Effector CD8-positive, alpha-beta T cell (primary cell): Measurements from ENCODE around the gene ATP2C2.
"Not testable (repeated sequence)": the region's sequence is repeated elsewhere in the genome, so short reads cannot be mapped to it uniquely, and the experiment has no call there.

Experiments used
- DNase-seq: peaks from one replicate; lab custom pipeline; 2025; lab: John Stamatoyannopoulos, UW

The ATP2C2 gene

DNA sequence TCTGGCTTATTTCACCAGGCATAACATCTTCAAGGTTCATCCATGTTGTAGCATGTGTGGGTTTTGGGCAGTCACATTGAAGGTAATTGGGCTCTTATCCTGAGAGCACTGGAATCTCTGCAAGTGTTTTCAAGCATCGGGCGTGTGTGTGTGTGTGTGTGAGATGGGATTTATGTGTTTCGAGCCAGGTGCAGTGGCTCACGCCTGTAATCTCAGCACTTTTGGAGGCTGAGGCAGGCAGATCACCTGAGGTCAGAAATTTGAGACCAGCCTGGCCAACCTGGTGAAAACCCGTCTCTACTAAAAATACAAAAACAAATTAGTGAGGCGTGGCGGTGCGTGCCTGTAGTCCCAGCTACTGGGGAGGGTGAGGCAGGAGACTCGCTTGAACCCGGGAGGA lies 27.7 kb downstream of the ATP2C2 start:
- not testable (repeated sequence) for DNase-seq

DNA sequence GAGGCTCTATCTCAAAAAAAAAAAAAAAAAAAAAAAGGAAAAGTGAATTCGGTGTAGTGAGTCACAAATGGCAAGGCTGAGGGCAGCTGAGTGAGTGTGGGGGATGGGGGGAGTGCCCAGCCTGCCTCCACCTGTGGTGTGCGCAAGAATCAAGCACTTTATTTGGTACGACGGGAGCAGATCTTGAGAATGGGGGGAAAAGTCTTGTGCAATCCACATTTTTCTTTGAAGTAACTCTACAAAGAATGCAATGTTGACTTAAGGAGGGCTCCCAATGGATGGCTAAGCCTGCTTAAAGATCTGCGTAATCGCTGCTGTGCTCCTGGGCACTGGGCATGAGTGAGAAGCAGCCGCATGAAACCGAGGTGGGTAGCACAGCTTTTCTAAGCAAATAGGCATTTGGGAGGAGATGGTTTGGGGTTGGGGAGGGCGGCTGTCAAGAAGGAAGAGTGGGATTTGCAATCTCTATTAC lies 28.2 kb downstream of the ATP2C2 start:
- DNase-seq = no peak

DNA sequence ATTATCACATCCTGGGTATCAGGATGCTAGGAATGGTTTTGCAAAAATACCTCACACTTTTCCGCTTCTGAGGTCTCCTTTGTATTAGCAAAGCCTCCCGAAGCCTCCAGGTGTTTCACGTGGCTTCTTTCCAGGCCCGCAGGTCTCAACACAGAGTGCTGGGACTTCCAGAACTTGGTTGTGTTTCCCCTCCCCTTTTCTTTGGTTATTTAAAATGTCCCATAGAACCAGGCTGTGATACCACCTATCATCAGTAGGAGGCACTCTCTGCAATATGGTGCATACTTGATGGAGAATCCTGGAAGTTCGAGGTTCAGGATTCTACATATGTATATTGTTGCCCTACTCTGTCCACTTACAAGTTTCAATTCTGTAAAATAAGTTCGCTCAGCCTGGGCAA lies 28.8 kb downstream of the ATP2C2 start:
- DNase-seq = no peak

DNA sequence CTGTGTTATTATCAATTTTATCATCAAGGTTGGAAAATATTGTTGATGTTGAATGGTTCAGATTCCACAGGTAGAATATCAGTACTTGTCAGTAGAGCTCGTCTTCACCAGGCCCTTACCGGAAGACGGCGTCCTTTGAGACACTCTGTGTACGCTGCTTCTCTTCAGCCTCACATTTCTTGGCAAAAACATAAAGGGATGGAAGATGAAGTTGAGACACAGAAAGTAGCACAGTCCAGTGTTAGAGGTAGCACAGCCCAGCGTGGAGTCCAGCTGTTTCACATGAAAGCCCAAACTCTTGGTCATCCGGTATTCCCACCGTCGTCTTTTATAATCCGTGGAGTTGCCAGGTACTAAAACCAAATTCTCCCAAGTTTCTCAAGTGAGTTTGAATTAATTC lies 30.4 kb downstream of the ATP2C2 start:
- DNase-seq = no peak

DNA sequence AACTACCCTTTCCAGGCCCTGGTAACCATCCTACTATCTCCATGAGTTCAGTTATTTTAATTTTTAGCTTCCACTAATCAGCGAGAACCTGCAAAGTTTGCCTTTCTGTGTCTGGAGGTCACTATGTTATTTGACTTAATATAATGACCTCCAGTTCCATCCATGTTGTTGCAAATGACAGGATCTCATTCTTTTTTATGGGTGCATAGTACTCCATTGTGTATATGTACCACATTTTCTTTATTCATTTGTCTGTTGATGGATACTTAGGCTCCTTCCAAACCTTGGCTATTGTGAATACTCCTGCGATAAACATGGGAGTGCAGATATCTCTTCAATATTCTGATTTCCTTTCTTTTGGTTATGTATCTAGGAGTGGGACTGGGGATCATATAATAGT lies 31.6 kb downstream of the ATP2C2 start:
- not testable (repeated sequence) for DNase-seq

DNA sequence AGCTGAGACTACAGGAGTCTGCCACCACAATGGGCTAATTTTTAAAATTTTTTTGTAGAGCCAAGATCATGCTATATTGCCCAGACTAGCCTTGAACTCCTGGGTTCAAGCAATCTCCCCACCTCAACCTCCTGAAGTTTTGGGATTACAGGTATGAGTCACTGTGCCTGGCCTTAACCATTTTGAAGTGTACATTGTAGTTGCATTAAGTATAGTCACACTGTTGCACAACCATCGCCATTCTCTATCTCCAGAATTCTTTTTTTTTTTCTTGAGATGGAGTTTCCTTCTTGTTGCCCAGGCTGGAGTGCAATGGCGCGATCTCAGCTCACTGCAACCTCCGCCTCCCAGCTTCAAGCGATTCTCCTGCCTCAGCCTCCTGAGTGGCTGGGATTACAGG lies 35.1 kb downstream of the ATP2C2 start:
- not testable (repeated sequence) for DNase-seq

DNA sequence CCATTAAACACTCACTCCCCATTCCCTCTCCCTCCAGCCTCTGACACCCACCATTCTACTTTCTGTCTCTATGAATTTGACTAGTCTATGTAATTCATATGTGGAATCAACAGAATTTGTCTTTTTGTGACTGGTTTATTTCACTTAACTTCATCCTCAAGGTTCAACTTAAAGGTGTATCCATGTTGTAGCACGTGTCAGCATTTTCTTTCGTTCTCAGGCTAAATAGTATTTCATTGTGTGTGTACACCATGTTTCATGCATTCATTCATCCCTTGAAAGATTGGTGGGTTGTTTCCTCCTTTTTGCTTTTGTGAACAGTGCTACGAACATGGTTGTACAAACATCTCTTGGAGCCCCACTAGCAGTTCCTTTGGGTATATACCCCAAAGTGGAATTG lies 36.0 kb downstream of the ATP2C2 start:
- no peak for DNase-seq

DNA sequence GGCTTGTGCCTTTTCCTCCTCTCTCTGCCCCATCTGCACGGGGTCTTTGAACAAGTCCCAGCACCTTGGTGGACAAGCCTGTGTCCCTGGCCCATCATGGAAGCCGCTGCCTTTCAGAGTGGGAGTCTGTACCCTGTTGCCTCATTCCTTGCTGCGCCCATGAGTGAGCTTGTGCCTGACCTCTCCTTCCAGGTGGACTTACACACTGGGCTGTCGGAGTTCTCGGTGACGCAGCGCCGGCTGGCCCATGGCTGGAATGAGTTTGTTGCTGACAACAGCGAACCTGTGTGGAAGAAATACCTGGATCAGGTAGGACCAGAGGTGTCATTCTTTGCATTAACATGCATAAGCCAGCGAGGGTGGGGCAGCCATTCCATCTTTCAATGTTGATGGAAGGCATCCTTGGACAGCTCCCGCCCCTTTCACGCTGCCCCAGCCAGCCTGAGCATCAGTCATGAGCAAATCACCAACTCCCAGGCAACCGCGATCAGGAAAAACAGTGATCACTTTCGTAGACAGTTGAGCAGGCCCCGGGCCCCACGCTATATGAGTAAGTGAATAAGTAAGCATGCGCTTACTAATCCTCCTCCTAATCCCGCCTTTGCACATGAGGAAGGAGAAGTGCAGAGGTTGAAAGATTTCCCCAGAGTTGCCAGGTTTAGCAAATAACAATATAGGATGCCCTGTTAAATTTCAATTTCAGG lies 36.8 kb downstream of the ATP2C2 start:
- no peak for DNase-seq

DNA sequence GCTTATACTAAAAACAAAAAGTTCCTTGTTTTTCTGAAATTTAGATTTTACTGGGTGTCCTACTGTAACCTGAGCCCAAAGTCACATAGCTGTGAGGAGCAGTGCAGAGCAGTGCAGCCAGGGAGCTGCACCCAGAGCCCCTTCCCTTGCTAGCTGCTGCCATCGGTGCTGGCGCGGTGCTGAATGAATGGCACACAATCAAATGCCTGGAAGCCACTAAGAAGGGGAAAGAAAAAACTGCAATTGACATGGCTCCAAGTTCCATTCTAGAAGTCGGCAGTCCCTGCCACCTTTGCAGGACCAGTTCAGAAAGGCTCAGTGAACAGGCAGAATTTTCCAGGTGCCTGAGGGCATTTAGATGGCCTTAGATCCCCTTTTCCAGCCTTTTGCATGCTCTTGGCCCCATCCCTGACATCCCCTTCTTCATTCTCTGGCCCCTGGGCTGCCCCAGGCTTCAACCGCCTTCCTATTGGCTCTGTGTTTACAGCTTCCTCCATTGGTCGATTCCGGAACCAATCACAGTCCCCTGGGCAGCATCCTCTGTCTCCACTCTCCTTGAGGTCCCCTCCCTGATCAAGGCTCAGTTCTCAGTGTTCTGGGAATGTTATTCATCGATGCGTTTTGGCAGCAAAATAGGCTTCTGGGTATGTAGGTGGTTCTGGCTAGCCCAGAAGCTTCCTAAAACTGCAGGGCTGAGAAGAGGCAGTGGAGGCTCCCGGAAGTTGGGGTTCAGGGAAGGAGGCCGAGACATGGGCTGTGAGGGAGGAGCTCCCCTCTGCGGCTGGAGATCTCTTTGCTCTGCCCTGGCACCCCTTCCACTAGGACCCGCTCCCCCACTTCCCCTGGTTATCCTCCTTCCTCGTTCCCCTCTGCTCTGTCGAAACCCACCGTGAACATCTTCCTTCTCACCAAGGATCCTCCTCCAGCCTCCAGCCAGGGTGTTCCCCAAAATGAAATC lies 37.9 kb downstream of the ATP2C2 start:
- no peak for DNase-seq

DNA sequence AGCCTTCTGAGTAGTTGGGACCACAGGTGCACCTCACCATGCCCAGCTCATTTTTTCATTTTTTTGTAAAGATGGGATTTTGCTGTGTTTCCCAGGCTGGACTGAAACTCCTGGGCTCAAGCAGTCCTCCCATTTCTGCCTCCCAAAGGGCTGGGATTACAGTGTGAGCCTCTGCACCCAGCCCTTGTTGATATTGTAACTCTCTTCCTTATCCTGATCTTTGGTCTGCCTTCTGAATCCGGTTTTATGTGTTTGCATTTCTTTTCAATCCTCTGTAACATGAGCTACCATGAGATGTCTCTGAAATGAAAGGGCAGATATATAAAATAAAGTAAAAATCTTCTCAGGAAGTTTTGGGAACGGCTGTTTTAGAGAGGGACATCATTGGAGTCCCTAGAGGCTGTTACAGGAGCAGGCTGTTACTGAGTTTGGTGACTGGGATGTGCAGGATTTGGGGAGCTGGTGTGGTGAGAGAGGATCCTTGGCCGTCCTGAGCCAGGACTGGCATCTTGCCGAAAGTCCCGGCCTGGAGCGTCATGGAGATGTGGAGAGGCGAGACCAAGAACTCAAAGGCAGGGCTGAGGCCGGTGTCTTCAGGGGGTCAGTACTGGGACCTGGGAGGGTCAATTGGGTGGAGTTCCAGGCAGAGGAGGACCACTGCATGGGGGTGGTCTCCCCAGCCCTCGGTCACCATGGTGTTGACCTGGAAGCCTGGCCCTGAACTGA lies 39.4 kb downstream of the ATP2C2 start:
- no peak for DNase-seq

DNA sequence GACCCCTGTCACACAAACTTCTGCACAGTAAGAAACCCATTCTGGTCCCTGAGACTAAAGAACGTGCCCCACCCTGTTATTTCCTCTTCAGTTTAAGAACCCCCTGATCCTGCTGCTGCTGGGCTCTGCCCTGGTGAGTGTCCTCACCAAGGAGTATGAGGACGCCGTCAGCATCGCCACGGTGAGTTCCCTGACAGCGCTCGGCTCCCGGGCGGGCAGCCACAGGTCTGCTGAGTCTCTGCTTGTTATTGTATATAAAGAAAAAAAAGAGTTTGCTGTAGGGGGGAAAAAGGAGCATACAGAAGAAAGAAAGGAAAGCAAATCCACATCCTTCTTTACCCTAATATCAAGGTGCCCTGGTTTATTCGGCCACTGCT lies 40.0 kb downstream of the ATP2C2 start:
- no peak for DNase-seq

DNA sequence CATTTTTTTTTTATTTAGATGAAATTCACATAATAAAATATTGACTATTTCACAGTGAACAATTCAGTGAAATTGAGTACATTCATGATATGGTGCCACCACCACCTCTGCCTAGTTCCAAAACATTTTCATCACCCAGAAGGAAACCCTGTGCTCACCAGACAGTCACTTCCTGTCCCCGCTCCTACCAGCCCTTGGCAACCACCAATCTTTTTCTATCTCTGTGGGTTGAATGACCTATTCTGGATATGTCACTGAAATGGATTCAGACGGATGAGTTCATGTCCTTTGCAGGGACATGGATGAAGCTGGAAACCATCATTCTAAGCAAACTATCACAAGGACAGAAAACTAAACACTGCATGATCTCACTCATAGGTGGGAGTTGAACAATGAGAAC lies 40.5 kb downstream of the ATP2C2 start:
- DNase-seq = no peak

DNA sequence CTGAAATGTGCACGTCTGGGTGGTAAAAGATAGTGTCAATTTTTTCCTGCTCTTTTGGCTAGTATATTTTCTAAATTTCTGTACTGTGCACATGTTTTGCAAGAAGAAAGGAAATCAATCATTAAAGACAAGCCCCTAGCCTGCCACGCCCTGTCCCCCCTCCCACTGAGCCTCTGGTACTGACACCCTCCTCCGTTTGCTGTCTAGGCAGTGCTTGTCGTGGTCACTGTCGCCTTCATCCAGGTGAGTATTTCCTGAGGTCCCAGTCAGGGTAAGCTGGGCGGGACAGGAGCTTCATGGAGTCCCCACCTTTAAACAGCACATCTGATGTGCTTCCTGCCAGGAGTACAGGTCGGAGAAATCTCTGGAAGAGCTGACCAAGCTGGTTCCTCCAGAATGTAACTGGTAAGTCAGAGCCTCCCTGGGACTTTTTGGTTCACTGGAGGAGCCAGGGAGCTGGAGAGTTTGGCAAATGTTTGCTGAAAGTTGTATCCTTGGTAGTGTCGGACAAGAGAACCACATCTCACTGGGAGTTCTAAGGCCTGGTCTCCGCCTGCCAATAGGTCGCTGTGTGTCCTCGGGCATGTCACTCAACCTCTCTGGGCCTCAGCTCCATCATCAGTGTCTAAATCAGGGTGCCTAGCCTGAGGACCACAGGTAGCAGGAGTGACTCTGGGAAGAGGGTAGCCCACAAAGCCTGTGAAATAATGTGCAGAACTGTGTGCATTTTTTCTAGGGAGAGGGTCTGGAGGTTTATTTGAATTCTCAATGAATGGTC lies 42.2 kb downstream of the ATP2C2 start:
- no peak for DNase-seq

DNA sequence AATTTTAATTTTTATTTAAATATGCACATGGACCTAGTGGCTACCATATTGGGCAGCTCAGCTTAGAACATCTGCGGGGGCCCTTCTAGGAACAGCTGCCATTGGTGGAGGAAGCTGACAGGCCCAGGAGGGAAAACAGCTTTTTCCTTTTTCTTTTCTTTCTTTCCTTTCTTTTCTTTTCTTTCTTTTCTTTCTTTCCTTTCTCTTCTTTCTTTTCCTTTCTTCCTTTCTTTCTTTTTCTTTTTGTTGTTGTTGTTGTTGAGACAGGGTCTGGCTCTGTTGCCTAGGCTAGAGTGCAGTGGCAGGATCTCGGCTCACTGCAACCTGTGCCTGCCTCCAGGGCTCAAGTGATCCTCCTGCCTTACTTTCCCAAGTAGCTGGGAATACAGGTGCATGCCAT lies 43.4 kb downstream of the ATP2C2 start:
- no peak for DNase-seq

DNA sequence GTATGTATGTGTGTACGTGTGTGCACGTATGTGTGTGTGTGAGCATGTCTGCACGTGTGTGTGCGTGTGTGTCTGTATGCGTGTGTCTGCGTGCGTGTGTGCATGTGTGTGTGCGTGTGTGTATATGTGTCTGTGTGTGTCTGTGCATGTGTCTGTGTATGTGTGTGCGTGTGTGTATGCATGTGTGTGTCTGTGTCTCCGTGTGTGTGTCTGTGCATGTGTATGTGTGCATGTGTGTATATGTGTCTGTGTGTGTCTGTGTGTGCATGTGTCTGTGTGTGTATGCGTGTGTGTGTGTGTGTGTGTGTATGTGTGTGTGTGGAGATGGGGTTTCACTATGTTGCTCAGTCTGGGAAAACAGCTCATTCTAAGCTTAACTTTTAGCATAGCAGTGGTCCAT lies 43.9 kb downstream of the ATP2C2 start:
- DNase-seq = no peak

DNA sequence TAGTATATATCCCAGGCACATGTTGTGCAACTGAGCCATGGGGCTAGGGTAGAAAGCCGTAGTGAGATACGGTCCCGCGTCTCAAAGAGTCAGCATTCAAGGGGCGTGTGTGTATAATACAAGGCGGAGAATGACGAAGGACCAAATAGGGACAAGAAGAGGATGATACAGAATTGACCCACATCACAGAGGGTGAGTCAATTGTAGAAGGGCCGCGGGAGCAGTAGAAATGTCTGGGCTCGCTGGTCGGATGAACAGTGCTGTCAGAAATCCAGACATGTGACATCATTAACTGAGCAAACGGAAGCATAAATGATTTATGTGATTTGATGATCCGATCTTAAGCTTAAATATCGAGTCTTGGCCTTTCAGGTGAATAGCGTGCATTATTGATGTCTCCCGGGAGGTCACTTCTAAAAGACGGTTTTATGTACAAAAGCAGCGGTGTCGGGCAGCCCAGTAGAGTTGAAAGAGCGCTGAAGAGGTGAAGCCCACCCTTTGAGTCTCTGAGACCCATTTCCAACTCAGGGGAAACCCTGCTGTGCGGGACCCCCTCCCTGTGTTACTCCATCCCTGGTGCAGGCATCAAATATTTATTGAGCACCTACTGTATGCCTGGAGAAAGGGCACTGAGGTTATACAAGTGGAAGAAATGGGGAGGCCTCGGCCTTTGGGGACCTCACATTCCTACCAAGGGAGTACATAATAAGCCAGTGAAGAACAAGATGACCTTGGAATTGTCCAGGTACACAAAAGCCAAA lies 45.1 kb downstream of the ATP2C2 start:
- DNase-seq = no peak

DNA sequence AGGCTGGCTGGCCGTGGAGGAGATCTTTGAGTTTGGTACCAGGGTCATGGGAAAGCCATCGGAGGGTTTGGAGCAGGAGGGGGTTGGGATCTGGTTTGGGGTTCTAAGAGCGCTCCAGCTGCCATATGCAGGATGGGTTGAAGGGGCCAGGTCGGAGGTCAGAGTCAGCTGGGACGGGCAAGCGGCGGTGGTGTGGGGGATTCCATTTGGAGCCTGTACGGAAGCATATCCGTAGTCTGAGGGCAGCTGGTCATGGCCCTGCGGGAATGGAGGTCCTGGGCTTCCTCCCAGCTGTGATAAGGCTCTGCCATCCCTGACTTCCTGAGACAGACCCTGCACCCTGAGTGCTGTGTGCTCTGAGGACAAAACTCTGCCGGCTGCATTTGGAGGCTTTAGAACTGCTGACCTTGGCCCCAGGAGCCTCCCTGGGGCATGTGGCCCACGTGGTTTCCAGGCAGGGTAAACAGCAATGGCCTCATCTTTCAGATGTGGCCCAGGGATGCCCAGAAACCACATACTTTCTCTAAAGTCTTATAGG lies 46.5 kb downstream of the ATP2C2 start:
- DNase-seq = no peak

DNA sequence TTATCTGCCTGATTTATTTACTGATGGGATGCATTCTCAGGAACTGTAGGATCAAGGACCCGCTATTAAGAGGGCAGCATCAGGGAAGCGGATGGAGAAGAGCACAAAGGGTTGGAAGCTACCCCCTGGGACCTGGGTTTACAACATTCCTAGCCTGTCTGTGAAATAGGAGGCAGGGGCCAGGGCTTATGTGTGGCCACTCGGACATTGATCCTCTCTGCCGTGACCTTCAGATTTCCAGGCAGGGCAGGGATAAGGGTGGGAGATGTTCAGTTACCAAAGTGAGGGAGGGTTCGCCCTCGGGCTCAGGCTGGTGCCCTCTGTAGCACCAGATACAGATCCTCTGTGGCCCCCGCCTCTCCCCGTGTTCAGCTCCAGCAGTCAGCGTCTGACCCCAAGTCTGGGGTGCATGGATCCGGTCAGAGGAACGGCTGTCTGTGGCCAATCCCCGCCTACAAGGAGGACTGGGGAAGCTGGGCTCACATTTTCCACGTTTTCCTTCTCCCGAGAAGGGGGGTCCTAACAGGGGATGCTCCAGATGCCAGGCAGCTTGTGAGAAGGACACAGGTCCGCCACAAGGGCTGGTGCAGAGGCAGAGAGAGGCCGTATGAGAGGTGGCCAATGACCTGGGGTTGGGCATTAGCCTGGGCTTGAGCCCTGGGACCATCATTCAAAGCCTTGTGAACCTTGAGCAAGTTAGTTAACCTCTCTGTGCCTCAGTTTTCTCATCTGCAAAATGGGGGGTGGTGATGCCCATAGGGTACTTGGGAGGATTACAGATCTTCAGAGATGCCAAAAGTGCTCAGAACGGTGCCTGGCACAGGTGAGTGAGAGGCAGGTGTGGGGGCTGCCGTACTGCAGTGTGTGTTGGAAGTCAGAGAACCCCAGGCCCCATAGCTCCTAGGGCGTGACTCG lies 48.3 kb downstream of the ATP2C2 start:
- DNase-seq = no peak

DNA sequence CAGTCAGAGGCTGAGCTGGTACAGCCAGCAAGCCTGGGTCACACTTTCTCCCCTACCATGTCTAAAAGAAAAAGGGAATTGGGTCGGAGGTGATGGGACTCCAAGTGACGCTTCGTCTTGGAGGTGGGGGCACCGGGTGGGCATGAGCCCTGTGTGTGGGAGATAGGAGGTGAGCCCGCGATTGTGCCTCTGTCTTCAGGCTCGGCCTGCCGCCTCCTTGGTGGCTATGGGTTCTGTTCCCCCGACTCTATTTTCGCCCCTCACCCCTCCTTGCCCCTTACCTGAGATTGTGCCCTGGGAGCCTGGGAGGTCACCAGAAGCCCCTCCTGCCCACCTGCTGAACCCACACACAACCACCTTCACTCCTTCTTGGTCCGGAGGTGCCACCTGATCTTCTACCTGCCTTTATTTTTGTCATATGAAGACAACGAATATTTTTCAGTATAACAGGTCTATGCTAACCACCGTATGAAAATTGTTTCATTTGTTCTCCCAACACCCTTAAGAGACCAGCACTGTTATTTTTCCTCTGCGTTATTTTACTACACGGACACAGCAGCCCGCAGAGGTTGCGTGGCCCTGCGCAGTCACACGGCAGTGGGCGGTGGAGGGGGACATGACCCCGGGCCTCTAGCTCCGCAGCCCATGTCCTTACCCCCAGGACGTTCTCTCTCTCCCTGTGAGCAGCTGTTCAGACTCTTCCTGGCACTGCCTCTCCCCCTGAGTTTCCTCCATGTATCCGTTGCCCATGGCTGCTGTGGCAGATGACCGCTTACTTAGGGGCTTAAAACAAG lies 49.9 kb downstream of the ATP2C2 start:
- DNase-seq = no peak
